ENCODE data around the gene TACR1. TPM values are rescaled to one million over a fixed set of nuclear protein-coding genes. Genes with fewer than 3 reads are reported as not detected.

TACR1 gene
- total and polyA plus RNA-seq, 2 experiments from 2014 or later = 3.5 to 7.3 TPM

GRCh38 chr2:75044291-75044690, 155.0 kb downstream of the TACR1 start:
- TF ChIP-seq ZNF462 (CRISPR knock-in tag; IDR thresholded peaks at IDR 0.05) (no peak), NANOG (IDR thresholded peaks at IDR 0.05; ENCODE audit: borderline replicate concordance) (no peak), REST (IDR thresholded peaks at IDR 0.05; ENCODE audit: unreplicated experiment) (no peak), CTCF (conservative IDR thresholded peaks at IDR 0.05; ENCODE audit: low read depth in 2 of 2) (no peak), CREB1 (CRISPR knock-in tag; IDR thresholded peaks at IDR 0.05; ENCODE audit: low read depth) (no peak), ZNF331 (CRISPR knock-in tag; IDR thresholded peaks at IDR 0.05; ENCODE audit: low read depth) (no peak), EZH2 (IDR thresholded peaks at IDR 0.05; ENCODE audit: low read depth, unreplicated experiment) (no peak), EZH2phosphoT487 (IDR thresholded peaks at IDR 0.05; ENCODE audit: unreplicated experiment) (no peak), STAT1 (IDR thresholded peaks at IDR 0.05; ENCODE audit: unreplicated experiment) (no peak)
- no peaks in the 10 kb centered on the region for H3F3A ChIP-seq (replicated peaks; ENCODE audit: low read depth)
- no peaks in the 10 kb centered on the region; the same call in 1 of the 2 replicates for H3K4me1 ChIP-seq (ENCODE audit: insufficient read depth)
- H2AFZ ChIP-seq = no peak overlapping the region
- Mint-ChIP-seq H3K4me1 (peaks cover 5% of the 10 kb centered on the region; the same call in 2 of the 3 replicates), H3K9me3 (no peaks in the 10 kb centered on the region), H3K27ac (no peak overlapping the region), H3K4me3 (no peak overlapping the region), H3K27me3 (ENCODE audit: insufficient read depth, low read depth, poor library complexity) (no peaks in the 10 kb centered on the region), H3K36me3 (ENCODE audit: low read depth) (no peaks in the 10 kb centered on the region)
- no peak overlapping the region for H3K27ac ChIP-seq (ENCODE audit: low read depth)
- no peaks in the 10 kb centered on the region for H3K36me3 ChIP-seq (ENCODE audit: insufficient read depth)
- no peak for ATAC-seq
- no peaks in the 10 kb centered on the region for H3K79me2 ChIP-seq (replicated peaks; ENCODE audit: insufficient read depth)
- DNase-seq (ENCODE audit: low spot score) = no peak
- H3K9me2 ChIP-seq (ENCODE audit: insufficient read depth) = peaks cover 13% of the 10 kb centered on the region; the same call in 1 of the 2 replicates
- H3K27me3 ChIP-seq (ENCODE audit: insufficient read depth) = no peaks in the 10 kb centered on the region
- H3K4me3 ChIP-seq = no peak overlapping the region
- H3K4me2 ChIP-seq = no peak overlapping the region
- no peaks in the 10 kb centered on the region for H4K20me1 ChIP-seq (replicated peaks; ENCODE audit: insufficient read depth)

Data from GM23338 (cell line).